ENCODE data around the gene CLDN1. TPM values are rescaled to one million over a fixed set of nuclear protein-coding genes. Genes with fewer than 3 reads are reported as not detected.
A peak's percentile ranks its signal among the peaks of the same experiment; 100 is the strongest.

Gene CLDN1
- total and polyA plus RNA-seq, 2 of the 13 experiments (the other 11 are each of a cell fraction or from before 2014, with no cell fraction given): 42.7 to 51.6 TPM

DNA sequence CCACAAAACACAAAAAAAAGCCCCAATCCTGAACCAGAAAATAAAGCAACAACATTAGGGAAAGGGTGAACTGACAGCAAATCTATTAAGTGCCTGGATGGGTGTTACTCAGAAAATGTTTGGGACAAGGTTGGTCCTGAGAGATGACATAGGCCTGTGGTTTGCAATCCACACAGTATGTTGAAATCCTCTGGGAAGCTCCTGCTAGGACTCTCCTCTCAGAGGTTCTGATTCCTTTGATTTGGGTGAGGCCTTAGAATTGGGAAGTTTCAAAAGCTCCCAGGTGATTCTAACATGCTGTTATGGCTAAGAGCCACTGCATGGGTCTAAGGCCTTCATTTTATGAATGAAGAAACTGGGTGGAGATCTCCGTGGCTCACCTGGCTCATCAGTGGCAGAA lies 18.4 kb downstream of the CLDN1 start:
- peak; percentile 4 for FAIRE-seq
- Histone ChIP-seq H3K4me2 (ENCODE audit: low read depth, low read length) (no peak overlapping the region), H3K4me1 (ENCODE audit: insufficient read depth, low read length) (peaks cover 55% of the 10 kb centered on the region), H3K27ac (ENCODE audit: extremely low read length, insufficient read depth, low read length) (no peak overlapping the region), H3K27me3 (ENCODE audit: control insufficient read depth in 1 of 2, insufficient read depth in 2 of 2, low read length in 2 of 2) (no peaks in the 10 kb centered on the region), H4K20me1 (ENCODE audit: insufficient read depth, low read length) (no peaks in the 10 kb centered on the region), H3K4me3 (replicated peaks in 1 of 3; ENCODE audit: insufficient read depth in 1 of 3, low read depth in 2 of 3, low read length in 3 of 3) (no peak overlapping the region), H3K79me2 (ENCODE audit: insufficient read depth, low read length) (peaks cover 3% of the 10 kb centered on the region), H3K36me3 (replicated peaks in 1 of 2; ENCODE audit: control insufficient read depth in 1 of 2, insufficient read depth in 2 of 2, low read length in 2 of 2) (peaks cover under 1 to 4% of the 10 kb centered on the region in 2 experiments; a peak in 3 of 5 replicates), H2AFZ (ENCODE audit: low read length) (no peak overlapping the region), H3K9me3 (ENCODE audit: low read length) (no peaks in the 10 kb centered on the region), H3K9ac (ENCODE audit: insufficient read depth, low read depth, low read length) (no peak overlapping the region)
- BruUV-seq (replicated peaks): no TSS peak
- POLR2A ChIA-PET: interaction anchor here (1.0 to 1.1 kb wide), 2 partner anchors 17 to 18 kb away, joined by 3 to 6 read pairs; partner anchors contain the start of gene CLDN1
- CTCF ChIA-PET (ENCODE audit: low intra/inter-chr PET ratio, low total read pairs): no interaction called here
- TF ChIP-seq CEBPB (IDR thresholded peaks at IDR 0.05; ENCODE audit: borderline replicate concordance, low read depth, low read length) (0 out of 2 replicates have a peak, but pooled peaks have one; percentile 32), JDP2 (CRISPR knock-in tag; IDR thresholded peaks at IDR 0.05; ENCODE audit: borderline replicate concordance) (no peak), CEBPG (CRISPR knock-in tag; IDR thresholded peaks at IDR 0.05) (peak; percentile 21; the same call in 1 of the 2 replicates), ZBTB7A (CRISPR knock-in tag; IDR thresholded peaks at IDR 0.05) (no peak), ZNF251 (CRISPR knock-in tag; IDR thresholded peaks at IDR 0.05) (no peak), ZNF468 (CRISPR knock-in tag; IDR thresholded peaks at IDR 0.05) (no peak), ZFP36L2 (CRISPR knock-in tag; IDR thresholded peaks at IDR 0.05) (no peak), ZNF879 (CRISPR knock-in tag; IDR thresholded peaks at IDR 0.05) (no peak), MAFK (conservative IDR thresholded peaks at IDR 0.05 in 1 of 2, IDR thresholded peaks at IDR 0.05 in 1 of 2; ENCODE audit: low read length in 2 of 2) (no peak), ZFYVE20 (CRISPR knock-in tag; IDR thresholded peaks at IDR 0.05; ENCODE audit: borderline replicate concordance, low read depth) (no peak), ONECUT2 (CRISPR knock-in tag; IDR thresholded peaks at IDR 0.05) (no peak), CCAR2 (optimal IDR thresholded peaks at IDR 0.05; ENCODE audit: low read depth, low read length) (no peak), ZNF224 (CRISPR knock-in tag; IDR thresholded peaks at IDR 0.05) (no peak)
- TF ChIP-seq, protein P1, sequence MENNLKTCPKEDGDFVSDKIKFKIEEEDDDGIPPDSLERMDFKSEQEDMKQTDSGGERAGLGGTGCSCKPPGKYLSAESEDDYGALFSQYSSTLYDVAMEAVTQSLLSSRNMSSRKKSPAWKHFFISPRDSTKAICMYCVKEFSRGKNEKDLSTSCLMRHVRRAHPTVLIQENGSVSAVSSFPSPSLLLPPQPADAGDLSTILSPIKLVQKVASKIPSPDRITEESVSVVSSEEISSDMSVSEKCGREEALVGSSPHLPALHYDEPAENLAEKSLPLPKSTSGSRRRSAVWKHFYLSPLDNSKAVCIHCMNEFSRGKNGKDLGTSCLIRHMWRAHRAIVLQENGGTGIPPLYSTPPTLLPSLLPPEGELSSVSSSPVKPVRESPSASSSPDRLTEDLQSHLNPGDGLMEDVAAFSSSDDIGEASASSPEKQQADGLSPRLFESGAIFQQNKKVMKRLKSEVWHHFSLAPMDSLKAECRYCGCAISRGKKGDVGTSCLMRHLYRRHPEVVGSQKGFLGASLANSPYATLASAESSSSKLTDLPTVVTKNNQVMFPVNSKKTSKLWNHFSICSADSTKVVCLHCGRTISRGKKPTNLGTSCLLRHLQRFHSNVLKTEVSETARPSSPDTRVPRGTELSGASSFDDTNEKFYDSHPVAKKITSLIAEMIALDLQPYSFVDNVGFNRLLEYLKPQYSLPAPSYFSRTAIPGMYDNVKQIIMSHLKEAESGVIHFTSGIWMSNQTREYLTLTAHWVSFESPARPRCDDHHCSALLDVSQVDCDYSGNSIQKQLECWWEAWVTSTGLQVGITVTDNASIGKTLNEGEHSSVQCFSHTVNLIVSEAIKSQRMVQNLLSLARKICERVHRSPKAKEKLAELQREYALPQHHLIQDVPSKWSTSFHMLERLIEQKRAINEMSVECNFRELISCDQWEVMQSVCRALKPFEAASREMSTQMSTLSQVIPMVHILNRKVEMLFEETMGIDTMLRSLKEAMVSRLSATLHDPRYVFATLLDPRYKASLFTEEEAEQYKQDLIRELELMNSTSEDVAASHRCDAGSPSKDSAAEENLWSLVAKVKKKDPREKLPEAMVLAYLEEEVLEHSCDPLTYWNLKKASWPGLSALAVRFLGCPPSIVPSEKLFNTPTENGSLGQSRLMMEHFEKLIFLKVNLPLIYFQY (CRISPR knock-in tag; IDR thresholded peaks at IDR 0.05; ENCODE audit: borderline replicate concordance): no peak
- TF ChIP-seq, protein P2, sequence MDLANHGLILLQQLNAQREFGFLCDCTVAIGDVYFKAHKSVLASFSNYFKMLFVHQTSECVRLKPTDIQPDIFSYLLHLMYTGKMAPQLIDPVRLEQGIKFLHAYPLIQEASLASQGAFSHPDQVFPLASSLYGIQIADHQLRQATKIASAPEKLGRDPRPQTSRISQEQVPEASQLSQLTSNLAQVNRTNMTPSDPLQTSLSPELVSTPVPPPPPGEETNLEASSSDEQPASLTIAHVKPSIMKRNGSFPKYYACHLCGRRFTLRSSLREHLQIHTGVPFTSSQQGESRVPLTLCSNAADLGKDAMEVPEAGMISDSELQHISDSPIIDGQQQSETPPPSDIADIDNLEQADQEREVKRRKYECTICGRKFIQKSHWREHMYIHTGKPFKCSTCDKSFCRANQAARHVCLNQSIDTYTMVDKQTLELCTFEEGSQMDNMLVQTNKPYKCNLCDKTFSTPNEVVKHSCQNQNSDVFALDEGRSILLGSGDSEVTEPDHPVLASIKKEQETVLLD (CRISPR knock-in tag; IDR thresholded peaks at IDR 0.05; ENCODE audit: low read depth): no peak
- TF ChIP-seq, protein P3, sequence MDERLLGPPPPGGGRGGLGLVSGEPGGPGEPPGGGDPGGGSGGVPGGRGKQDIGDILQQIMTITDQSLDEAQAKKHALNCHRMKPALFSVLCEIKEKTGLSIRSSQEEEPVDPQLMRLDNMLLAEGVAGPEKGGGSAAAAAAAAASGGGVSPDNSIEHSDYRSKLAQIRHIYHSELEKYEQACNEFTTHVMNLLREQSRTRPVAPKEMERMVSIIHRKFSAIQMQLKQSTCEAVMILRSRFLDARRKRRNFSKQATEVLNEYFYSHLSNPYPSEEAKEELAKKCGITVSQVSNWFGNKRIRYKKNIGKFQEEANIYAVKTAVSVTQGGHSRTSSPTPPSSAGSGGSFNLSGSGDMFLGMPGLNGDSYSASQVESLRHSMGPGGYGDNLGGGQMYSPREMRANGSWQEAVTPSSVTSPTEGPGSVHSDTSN (CRISPR knock-in tag; IDR thresholded peaks at IDR 0.05): no peak
- TF ChIP-seq, protein P4, sequence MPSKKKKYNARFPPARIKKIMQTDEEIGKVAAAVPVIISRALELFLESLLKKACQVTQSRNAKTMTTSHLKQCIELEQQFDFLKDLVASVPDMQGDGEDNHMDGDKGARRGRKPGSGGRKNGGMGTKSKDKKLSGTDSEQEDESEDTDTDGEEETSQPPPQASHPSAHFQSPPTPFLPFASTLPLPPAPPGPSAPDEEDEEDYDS (CRISPR knock-in tag; IDR thresholded peaks at IDR 0.05): no peak
- peak; percentile 14 for DNase-seq (ENCODE audit: low spot score)
- in situ Hi-C loops (cut with HindIII; ENCODE audit: extremely low pct_ligation_motif_present, low pct_unique_long_range_greater_than_20kb): no loop called here
- no peak for ATAC-seq
- 100% methylated on average over 1 of the region's 1 CpG for WGBS (ENCODE audit: low lambda C conversion rate)
- intact Hi-C loops (cut with micrococcal nuclease; ENCODE audit: unreplicated experiment): no loop called here
